Suprapubic skin (tissue), 4 donors: ENCODE measurements around the gene EIF3K. TPM values are rescaled to one million over a fixed set of nuclear protein-coding genes. Genes with fewer than 3 reads are reported as not detected.

Source experiments
- DNase-seq, 2 donors: peaks; one replicate each; pipeline ENCODE4 v3.0.0-alpha.2; 2019; ENCODE audit warnings: low spot score in 2 of 2
- H3K27ac ChIP-seq: fragments of 200-600 bp; sonication (generic); one replicate; pipeline ENCODE4 v1.5.1; 2019
- H3K27me3 ChIP-seq: fragments of 200-600 bp; sonication (generic); one replicate; pipeline ENCODE4 v1.5.1; 2019
- H3K36me3 ChIP-seq: fragments of 200-600 bp; sonication (generic); one replicate; pipeline ENCODE4 v1.5.1; 2019
- H3K4me1 ChIP-seq: fragments of 200-600 bp; sonication (generic); one replicate; pipeline ENCODE4 v1.5.1; 2019
- H3K4me3 ChIP-seq: fragments of 200-600 bp; sonication (generic); one replicate; pipeline ENCODE4 v1.5.1; 2019; ENCODE audit warnings: mild to moderate bottlenecking
- H3K9me3 ChIP-seq: fragments of 200-600 bp; sonication (generic); one replicate; pipeline ENCODE4 v1.5.1; 2019
- CTCF ChIP-seq, 2 donors: fragments of 200-600 bp in 1 of 2; fragments of 450-650 bp in 1 of 2; sonication (generic) in 1 of 2; IDR thresholded peaks; one replicate each; pipeline ENCODE4 v1.5.1; 2016 to 2019; ENCODE audit warnings: antibody characterized with exemption in 2 of 2, mild to moderate bottlenecking in 1 of 2, moderate library complexity in 1 of 2
- EP300 ChIP-seq: sonication (generic); formaldehyde crosslinking; IDR thresholded peaks from one replicate; pipeline ENCODE4 v1.6.1; 2017; ENCODE audit warnings: antibody characterized with exemption
- POLR2A ChIP-seq, 2 donors: fragments of 450-650 bp; IDR thresholded peaks; one replicate each; pipeline ENCODE4 v1.6.1; 2017; ENCODE audit warnings: antibody characterized with exemption in 2 of 2, mild to moderate bottlenecking in 2 of 2, moderate library complexity in 2 of 2
- POLR2AphosphoS5 ChIP-seq, 3 donors: sonication (generic); formaldehyde crosslinking; IDR thresholded peaks; one replicate each; pipeline ENCODE4 v1.6.1; 2017; ENCODE audit warnings: antibody characterized with exemption in 3 of 3
- WGBS: methylation state at CpG from one replicate; pipeline ENCODE4 v1.1.5; 2018; 5-methylcytosine and 5-hydroxymethylcytosine counted together
- total RNA-seq, 4 donors: library from RNA; depleted of rRNA; stranded (reverse); fragments of >200 nt; gene quantifications; one replicate each; pipeline ENCODE4 v1.1.0, GENCODE V29; 2016

The EIF3K gene
- total RNA-seq, 4 donors from 2014 or later, result 274 to 587 (median 557) TPM

- Histone ChIP-seq H3K4me1 (peaks cover 92% of the 10 kb centered on the region), H3K36me3 (no peaks in the 10 kb centered on the region), H3K9me3 (no peaks in the 10 kb centered on the region), H3K27ac (peak overlapping the region; percentile 96), H3K4me3 (no peak overlapping the region), H3K27me3 (no peaks in the 10 kb centered on the region)
- 20% methylated on average over 10 of the region's 10 CpGs for WGBS
- DNase-seq, result no peak
- TF ChIP-seq POLR2AphosphoS5 (IDR thresholded peaks at IDR 0.05) (peak in 2 of 3 donors; percentile 24 to 51), CTCF (IDR thresholded peaks at IDR 0.05) (no peak)
Observed at GRCh38 chr19:38666663-38667511, 47.9 kb downstream of the EIF3K start.

- WGBS, result 12% methylated on average over 8 of the region's 8 CpGs
- Histone ChIP-seq H3K4me1 (peaks cover 84% of the 10 kb centered on the region), H3K27ac (peak overlapping the region; percentile 96), H3K27me3 (no peaks in the 10 kb centered on the region), H3K4me3 (no peak overlapping the region), H3K9me3 (no peaks in the 10 kb centered on the region), H3K36me3 (no peaks in the 10 kb centered on the region)
- TF ChIP-seq POLR2A (IDR thresholded peaks at IDR 0.05), result no peak
- no peak for TF ChIP-seq EP300
- no peak for TF ChIP-seq POLR2AphosphoS5 (IDR thresholded peaks at IDR 0.05)
- no peak for TF ChIP-seq CTCF (IDR thresholded peaks at IDR 0.05)
- no peak for DNase-seq
Observed at GRCh38 chr19:38667661-38668171, 48.7 kb downstream of the EIF3K start.

GRCh38 chr19:38669552-38669951 is 50.6 kb downstream of the EIF3K start:
- WGBS, result 53% methylated on average over 3 of the region's 5 CpGs

GRCh38 chr19:38670921-38671398 is 52.0 kb downstream of the EIF3K start:
- no peak overlapping the region for H3K4me3 ChIP-seq
- TF ChIP-seq CTCF (IDR thresholded peaks at IDR 0.05) (no peak), POLR2AphosphoS5 (IDR thresholded peaks at IDR 0.05) (no peak), EP300 (no peak), POLR2A (IDR thresholded peaks at IDR 0.05) (no peak)
- no peaks in the 10 kb centered on the region for H3K27me3 ChIP-seq
- peaks cover 74% of the 10 kb centered on the region for H3K4me1 ChIP-seq
- no peak for DNase-seq
- 54% methylated on average over 3 of the region's 3 CpGs for WGBS
- H3K27ac ChIP-seq, result peak overlapping the region; percentile 55
- no peaks in the 10 kb centered on the region for H3K36me3 ChIP-seq
- no peaks in the 10 kb centered on the region for H3K9me3 ChIP-seq

More at GRCh38 chr19:38669552-38669951, 50.6 kb downstream of the EIF3K start:
- DNase-seq, result no peak
- Histone ChIP-seq H3K9me3 (no peaks in the 10 kb centered on the region), H3K27ac (peak overlapping the region; percentile 16), H3K36me3 (no peaks in the 10 kb centered on the region), H3K4me1 (peaks cover 74% of the 10 kb centered on the region), H3K27me3 (no peaks in the 10 kb centered on the region), H3K4me3 (no peak overlapping the region)
- TF ChIP-seq CTCF (IDR thresholded peaks at IDR 0.05) (no peak), POLR2A (IDR thresholded peaks at IDR 0.05) (no peak), POLR2AphosphoS5 (IDR thresholded peaks at IDR 0.05) (no peak), EP300 (no peak)

GRCh38 chr19:38671654-38672053 is 52.7 kb downstream of the EIF3K start:
- no peak for DNase-seq
- no peak overlapping the region for H3K4me3 ChIP-seq
- H3K4me1 ChIP-seq, result peaks cover 74% of the 10 kb centered on the region
- no peaks in the 10 kb centered on the region for H3K9me3 ChIP-seq
- H3K27ac ChIP-seq, result peak overlapping the region; percentile 55
- TF ChIP-seq POLR2A (IDR thresholded peaks at IDR 0.05) (no peak), POLR2AphosphoS5 (IDR thresholded peaks at IDR 0.05) (no peak), CTCF (IDR thresholded peaks at IDR 0.05) (no peak), EP300 (no peak)
- H3K27me3 ChIP-seq, result no peaks in the 10 kb centered on the region
- H3K36me3 ChIP-seq, result no peaks in the 10 kb centered on the region
- WGBS, result 47% methylated on average over 4 of the region's 4 CpGs
